Upper lobe of left lung (tissue), 6 donors: ENCODE data around the gene RPL7A. TPM values are rescaled to one million over a fixed set of nuclear protein-coding genes. Genes with fewer than 3 reads are reported as not detected.

Source experiments
- ATAC-seq, 2 donors: fragments of 200-7000 bp; cut with Tn5 transposase; one replicate each; pipeline ENCODE4 v1.9.1; 2022; ENCODE audit warnings: mild to moderate bottlenecking in 2 of 2, moderate library complexity in 2 of 2; ENCODE audit not compliant: low FRiP score in 2 of 2
- DNase-seq, 2 donors: peaks; one replicate each; pipeline ENCODE4 v3.0.0-alpha.2; 2019 to 2020
- H3K27ac ChIP-seq, 4 donors: fragments of 200-600 bp; sonication (generic); one replicate each; pipeline ENCODE4 v1.5.1; 2016 to 2019
- H3K27me3 ChIP-seq, 4 donors: fragments of 200-600 bp; sonication (generic); one replicate each; pipeline ENCODE4 v1.5.1; 2017 to 2019
- H3K36me3 ChIP-seq, 4 donors: fragments of 200-600 bp; sonication (generic); one replicate each; pipeline ENCODE4 v1.5.1; 2016 to 2019
- H3K4me1 ChIP-seq, 4 donors: fragments of 200-600 bp; sonication (generic); one replicate each; pipeline ENCODE4 v1.5.1; 2018 to 2019
- H3K4me3 ChIP-seq, 4 donors: fragments of 200-600 bp; sonication (generic); one replicate each; pipeline ENCODE4 v1.5.1; 2017 to 2019; ENCODE audit warnings: mild to moderate bottlenecking in 2 of 4, moderate library complexity in 1 of 4
- H3K9me3 ChIP-seq, 4 donors: fragments of 200-600 bp; sonication (generic); one replicate each; pipeline ENCODE4 v1.5.1; 2018 to 2019
- EP300 ChIP-seq, 4 donors: sonication (generic); formaldehyde crosslinking; IDR thresholded peaks; one replicate each; pipeline ENCODE4 v1.5.1; 2017; ENCODE audit warnings: antibody characterized with exemption in 4 of 4, control low read depth in 2 of 4
- POLR2A ChIP-seq, 4 donors: fragments of 450-650 bp; IDR thresholded peaks; one replicate each; pipeline ENCODE4 v1.5.1; 2016 to 2017; ENCODE audit warnings: antibody characterized with exemption in 4 of 4, mild to moderate bottlenecking in 2 of 4
- POLR2AphosphoS5 ChIP-seq, 2 donors: sonication (generic); formaldehyde crosslinking; IDR thresholded peaks; one replicate each; pipeline ENCODE4 v1.5.1; 2017; ENCODE audit warnings: antibody characterized with exemption in 2 of 2
- WGBS, 2 donors: methylation state at CpG; one replicate each; pipeline ENCODE4 v1.1.5; 2017 to 2018; 5-methylcytosine and 5-hydroxymethylcytosine counted together
- total RNA-seq, 6 donors: library from RNA; depleted of rRNA in 4 of 6; stranded (reverse); fragments of >200 nt in 4 of 6; gene quantifications; one replicate each; pipeline versions ENCODE4 v1.1.0 to v1.2.1, GENCODE V29; 2016 to 2021
- TF ChIP-seq, protein P1 (sequence below), 6 experiments: fragments of 450-650 bp in 4 of 6; fragments of 200-600 bp in 2 of 6; sonication (generic) in 2 of 6; IDR thresholded peaks; one replicate each; pipeline ENCODE4 v1.5.1; 2016 to 2019; ENCODE audit warnings: antibody characterized with exemption in 6 of 6
- donor health status: DM: no; HTN: no; CAD: no; lungs with moderate emphysema.
- donor health status: DM: no; HTN: yes; CAD: no; lungs with severe emphysema.

RPL7A gene
- total RNA-seq, 6 donors from 2014 or later: 840 to 1,613 (median 1,352) TPM

DNA sequence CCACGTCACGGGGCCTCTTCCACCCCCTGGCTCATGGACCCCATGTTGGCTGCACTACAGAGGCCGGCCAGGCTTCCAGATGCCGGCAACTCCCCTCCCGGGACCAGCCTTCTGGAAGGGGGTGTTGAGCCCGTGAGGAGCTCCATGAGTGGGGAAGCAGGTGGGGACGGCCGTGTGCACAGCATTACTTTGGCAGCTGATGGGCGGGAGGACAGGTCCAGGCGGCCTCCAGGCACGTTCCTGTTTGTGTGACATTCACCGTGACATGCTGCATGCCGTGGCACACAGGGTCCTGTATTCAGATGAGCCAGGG lies 43.9 kb upstream of the RPL7A start:
- no peaks in the 10 kb centered on the region for H3K27me3 ChIP-seq
- WGBS, 2 donors: 78 to 80% methylated on average over 13 of the region's 13 CpGs
- no peak overlapping the region for H3K4me3 ChIP-seq
- H3K27ac ChIP-seq: no peak overlapping the region
- no peaks in the 10 kb centered on the region for H3K9me3 ChIP-seq
- no peak for DNase-seq
- H3K36me3 ChIP-seq: no peaks in the 10 kb centered on the region
- ATAC-seq: no peak
- peaks cover 0 to 3% (median 0%) of the 10 kb centered on the region in 4 donors for H3K4me1 ChIP-seq
- TF ChIP-seq POLR2A (IDR thresholded peaks at IDR 0.05) (no peak), POLR2AphosphoS5 (IDR thresholded peaks at IDR 0.05) (no peak), EP300 (IDR thresholded peaks at IDR 0.05) (no peak)
- TF ChIP-seq, protein P1, sequence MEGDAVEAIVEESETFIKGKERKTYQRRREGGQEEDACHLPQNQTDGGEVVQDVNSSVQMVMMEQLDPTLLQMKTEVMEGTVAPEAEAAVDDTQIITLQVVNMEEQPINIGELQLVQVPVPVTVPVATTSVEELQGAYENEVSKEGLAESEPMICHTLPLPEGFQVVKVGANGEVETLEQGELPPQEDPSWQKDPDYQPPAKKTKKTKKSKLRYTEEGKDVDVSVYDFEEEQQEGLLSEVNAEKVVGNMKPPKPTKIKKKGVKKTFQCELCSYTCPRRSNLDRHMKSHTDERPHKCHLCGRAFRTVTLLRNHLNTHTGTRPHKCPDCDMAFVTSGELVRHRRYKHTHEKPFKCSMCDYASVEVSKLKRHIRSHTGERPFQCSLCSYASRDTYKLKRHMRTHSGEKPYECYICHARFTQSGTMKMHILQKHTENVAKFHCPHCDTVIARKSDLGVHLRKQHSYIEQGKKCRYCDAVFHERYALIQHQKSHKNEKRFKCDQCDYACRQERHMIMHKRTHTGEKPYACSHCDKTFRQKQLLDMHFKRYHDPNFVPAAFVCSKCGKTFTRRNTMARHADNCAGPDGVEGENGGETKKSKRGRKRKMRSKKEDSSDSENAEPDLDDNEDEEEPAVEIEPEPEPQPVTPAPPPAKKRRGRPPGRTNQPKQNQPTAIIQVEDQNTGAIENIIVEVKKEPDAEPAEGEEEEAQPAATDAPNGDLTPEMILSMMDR (IDR thresholded peaks at IDR 0.05): no peak

DNA sequence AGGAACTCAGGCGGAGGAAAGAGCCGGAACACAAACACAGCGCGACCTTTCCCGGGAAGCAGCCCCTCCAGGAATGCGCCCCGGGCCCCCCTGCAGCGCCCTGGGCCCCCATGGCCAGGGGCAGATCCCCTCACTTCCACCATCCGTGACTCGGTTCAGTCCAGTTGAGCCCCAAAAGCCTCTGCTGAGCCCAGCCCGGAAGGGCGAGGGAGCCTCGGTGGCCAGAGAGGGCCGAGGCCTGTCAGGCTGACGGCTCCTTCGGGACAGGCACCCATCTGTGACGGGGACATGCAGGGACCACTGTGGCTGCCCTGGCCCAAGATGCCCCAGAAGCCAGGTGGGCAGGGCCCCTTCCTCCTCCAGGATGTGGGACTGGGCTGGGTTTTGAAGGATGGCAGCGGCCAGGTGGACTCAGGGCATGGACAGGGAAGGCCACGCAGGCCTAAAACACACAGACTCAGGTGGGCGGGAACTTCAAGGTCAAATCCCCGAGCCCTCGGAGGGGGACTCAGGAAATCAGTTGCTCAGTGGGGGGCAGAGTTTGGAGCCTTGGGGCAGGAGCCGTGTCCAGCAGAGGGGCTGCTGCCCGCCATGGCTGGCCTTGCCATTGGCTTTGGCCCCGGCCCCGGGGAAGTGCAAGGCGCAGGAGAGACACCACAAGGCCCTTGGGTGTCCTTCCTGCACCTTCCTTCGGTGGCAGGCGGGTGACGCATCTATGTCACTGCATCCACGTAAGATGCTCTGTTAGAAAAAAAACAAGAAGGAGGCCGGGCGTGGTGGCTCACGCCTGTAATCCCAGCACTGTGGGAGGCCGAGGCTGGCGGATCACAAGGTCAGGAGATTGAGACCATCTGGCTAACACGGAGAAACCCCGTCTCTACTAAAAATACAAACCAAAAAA lies 43.3 kb upstream of the RPL7A start:
- no peaks in the 10 kb centered on the region for H3K27me3 ChIP-seq
- TF ChIP-seq EP300 (IDR thresholded peaks at IDR 0.05) (no peak), POLR2AphosphoS5 (IDR thresholded peaks at IDR 0.05) (no peak), POLR2A (IDR thresholded peaks at IDR 0.05) (no peak)
- TF ChIP-seq, protein P1 (IDR thresholded peaks at IDR 0.05): no peak
- WGBS, 2 donors: 88 to 89% methylated on average over 30 to 38 of the region's 38 CpGs
- no peak overlapping the region for H3K4me3 ChIP-seq
- H3K27ac ChIP-seq: no peak overlapping the region
- H3K4me1 ChIP-seq: peaks cover 0 to 3% (median 0%) of the 10 kb centered on the region in 4 donors
- ATAC-seq (peak in 1 of 2 donors; percentile 8), DNase-seq (no peak)
- no peaks in the 10 kb centered on the region for H3K9me3 ChIP-seq
- H3K36me3 ChIP-seq: no peaks in the 10 kb centered on the region

DNA sequence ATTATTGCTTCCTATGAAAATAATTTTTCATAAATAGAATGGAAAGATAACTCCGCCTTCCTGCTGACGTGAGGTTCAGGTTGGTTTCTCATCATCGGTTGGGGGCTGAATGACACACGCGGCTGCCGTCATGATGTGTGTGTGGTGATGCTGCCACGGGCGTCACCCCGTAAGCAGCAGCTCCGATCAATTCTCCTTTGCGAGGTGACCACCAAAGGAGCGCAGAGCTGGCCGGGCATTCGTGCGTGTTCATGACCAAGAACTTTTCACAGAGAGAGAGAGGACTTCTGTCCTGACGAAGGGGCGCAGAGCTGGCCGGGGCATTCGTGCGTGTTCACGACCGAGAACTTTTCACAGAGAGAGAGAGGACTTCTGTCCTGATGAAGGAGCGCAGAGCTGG lies 42.3 kb upstream of the RPL7A start:
- H3K27me3 ChIP-seq: no peaks in the 10 kb centered on the region
- no peak overlapping the region for H3K27ac ChIP-seq
- H3K4me1 ChIP-seq: no peaks in the 10 kb centered on the region
- DNase-seq (no peak), ATAC-seq (no peak)
- no peaks in the 10 kb centered on the region for H3K36me3 ChIP-seq
- TF ChIP-seq EP300 (IDR thresholded peaks at IDR 0.05): no peak
- no peak for TF ChIP-seq POLR2AphosphoS5 (IDR thresholded peaks at IDR 0.05)
- TF ChIP-seq POLR2A (IDR thresholded peaks at IDR 0.05): no peak
- TF ChIP-seq, protein P1 (IDR thresholded peaks at IDR 0.05): no peak
- WGBS, 2 donors: 77 to 83% methylated on average over 21 to 22 of the region's 23 CpGs
- no peak overlapping the region for H3K4me3 ChIP-seq
- H3K9me3 ChIP-seq: no peaks in the 10 kb centered on the region

DNA sequence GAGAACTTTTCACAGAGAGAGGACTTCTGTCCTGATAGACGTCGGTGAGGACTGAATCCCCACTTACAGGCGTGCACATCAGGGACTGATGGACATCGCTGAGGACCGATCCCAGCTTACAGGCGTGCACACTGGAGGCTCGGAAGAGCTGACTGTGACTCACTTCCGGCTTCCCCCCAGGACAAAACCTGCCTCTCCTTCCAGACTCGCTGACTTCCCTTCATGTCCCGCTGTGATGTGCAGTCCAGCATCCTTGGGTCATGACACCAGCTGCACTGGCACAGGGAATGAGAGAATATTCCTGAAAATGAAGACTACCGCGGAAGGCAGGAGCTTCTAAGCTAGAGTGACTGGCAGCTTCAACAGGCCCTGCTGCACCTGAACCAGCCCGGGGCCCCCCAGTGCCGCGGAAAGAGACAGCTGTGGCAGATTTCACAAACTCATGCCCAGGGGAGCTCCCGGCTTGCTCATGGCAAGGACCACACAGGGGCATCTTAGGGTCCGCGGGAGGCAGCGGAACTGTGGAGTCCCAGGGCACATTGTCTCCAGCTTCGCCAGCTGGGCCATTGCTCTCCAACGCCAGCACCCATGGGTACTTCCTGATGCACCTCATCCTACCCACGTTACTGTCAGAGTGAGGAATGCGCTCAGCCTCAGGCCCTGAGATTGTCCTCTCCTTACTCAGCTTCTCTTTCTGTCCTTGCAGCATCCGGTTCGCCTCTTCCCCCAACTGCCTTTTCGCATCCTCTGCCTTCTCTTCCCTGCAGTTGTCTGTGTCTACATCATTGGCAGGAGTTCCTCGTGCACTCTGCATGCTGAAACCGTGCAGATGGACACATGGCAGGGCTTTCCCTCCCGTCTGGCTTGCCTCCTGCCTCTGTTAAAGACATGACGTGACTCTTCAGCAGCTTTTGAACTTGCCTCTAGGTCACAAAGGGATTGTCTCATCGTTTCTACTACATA lies 41.5 kb upstream of the RPL7A start:
- 75 to 76% methylated on average over 26 to 31 of the region's 31 CpGs for WGBS, 2 donors
- Histone ChIP-seq H3K36me3 (no peaks in the 10 kb centered on the region), H3K4me3 (no peak overlapping the region), H3K27me3 (no peaks in the 10 kb centered on the region), H3K4me1 (no peaks in the 10 kb centered on the region), H3K9me3 (no peaks in the 10 kb centered on the region), H3K27ac (no peak overlapping the region)
- no peak for TF ChIP-seq EP300 (IDR thresholded peaks at IDR 0.05)
- ATAC-seq (no peak), DNase-seq (no peak)

DNA sequence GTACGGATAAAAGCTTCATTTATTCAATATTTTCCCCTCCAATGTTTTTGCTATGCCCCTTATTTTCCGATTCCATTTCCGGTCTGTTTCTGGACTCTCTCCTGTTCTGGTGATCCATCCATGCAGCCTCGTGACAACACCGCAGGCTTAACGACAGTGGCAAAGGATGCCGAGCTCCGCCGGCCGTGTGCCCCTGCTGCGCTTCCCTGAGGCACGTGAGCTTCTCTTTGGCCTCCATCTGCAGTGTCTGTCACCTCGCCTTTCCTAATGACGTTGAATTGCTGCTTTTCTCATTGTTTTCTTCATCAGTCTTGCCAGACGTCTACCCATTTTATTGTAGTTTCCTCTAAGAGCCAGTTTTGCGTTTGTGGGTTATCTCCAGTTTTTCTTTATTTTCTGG lies 40.7 kb upstream of the RPL7A start:
- TF ChIP-seq POLR2AphosphoS5 (IDR thresholded peaks at IDR 0.05): no peak
- TF ChIP-seq, protein P1 (IDR thresholded peaks at IDR 0.05): no peak
- TF ChIP-seq EP300 (IDR thresholded peaks at IDR 0.05): no peak
- no peak for TF ChIP-seq POLR2A (IDR thresholded peaks at IDR 0.05)
- no peak for DNase-seq
- WGBS, 2 donors: 74 to 81% methylated on average over 16 of the region's 16 CpGs

More for the DNA sequence above, 40.7 kb upstream of the RPL7A start:
- no peaks in the 10 kb centered on the region for H3K36me3 ChIP-seq
- H3K9me3 ChIP-seq: no peaks in the 10 kb centered on the region
- ATAC-seq: no peak
- H3K4me3 ChIP-seq: no peak overlapping the region
- no peaks in the 10 kb centered on the region for H3K4me1 ChIP-seq
- H3K27me3 ChIP-seq: no peaks in the 10 kb centered on the region
- no peak overlapping the region for H3K27ac ChIP-seq
